Panc1 (cell line): ENCODE measurements around the gene DNAJC10. TPM values are rescaled to one million over a fixed set of nuclear protein-coding genes. Genes with fewer than 3 reads are reported as not detected.

Experiments
- ATAC-seq: fragments of 200-7000 bp; cut with Tn5 transposase; 2 replicates; pipeline ENCODE4 v1.9.1; 2020; ENCODE audit warnings: mild to moderate bottlenecking, moderate library complexity
- BruUV-seq: library from RNA; stranded (reverse); fragments of 400-500 nt; replicated peaks from 2 replicates; lab custom pipeline; 2021; lab: Mats Ljungman, UMichigan
- CTCF ChIA-PET: fragments of 300-600 bp; sonication (Branson Sonifier 250); formaldehyde crosslinking; loops from one replicate; lab custom pipeline; 2022; ENCODE audit warnings: antibody characterized with exemption; lab: Charles Lee
- POLR2A ChIA-PET: fragments of 300-600 bp; sonication (Branson Sonifier 250); formaldehyde crosslinking; loops from one replicate; lab custom pipeline; 2022; ENCODE audit warnings: antibody characterized with exemption; lab: Charles Lee
- DNase-seq: peaks from one replicate; pipeline ENCODE4 v3.0.0-alpha.2; 2010; ENCODE audit warnings: low read depth, low spot score
- H3K27ac ChIP-seq: 2 replicates; pipeline ENCODE4 v1.5.1; 2011; ENCODE audit warnings: mild to moderate bottlenecking, low read length, inconsistent platforms
- H3K27me3 ChIP-seq: fragments of 200-500 bp; sonication (Bioruptor generic); 2 replicates; pipeline ENCODE4 v1.6.0; 2014; ENCODE audit warnings: low read length, inconsistent platforms; ENCODE audit not compliant: control insufficient read depth, insufficient read depth
- H3K36me3 ChIP-seq: fragments of 200-500 bp; sonication (Bioruptor generic); 2 replicates; pipeline ENCODE4 v1.5.1; 2014; ENCODE audit warnings: inconsistent platforms, mild to moderate bottlenecking, low read length, moderate library complexity; ENCODE audit not compliant: control insufficient read depth, insufficient read depth
- H3K4me1 ChIP-seq: 2 replicates; pipeline ENCODE4 v1.5.1; 2011; ENCODE audit warnings: inconsistent platforms, mild to moderate bottlenecking, low read length, moderate library complexity; ENCODE audit not compliant: control insufficient read depth, insufficient read depth
- H3K4me3 ChIP-seq, 2 experiments: 2 replicates each; pipeline ENCODE4 v1.5.1; 2011 to 2012; ENCODE audit warnings: low read depth in 2 of 2, low read length in 2 of 2, mild to moderate bottlenecking in 2 of 2, inconsistent platforms in 1 of 2, moderate library complexity in 1 of 2
- H3K9me3 ChIP-seq: fragments of 200-500 bp; sonication (Bioruptor generic); 2 replicates; pipeline ENCODE4 v1.5.1; 2014; ENCODE audit warnings: low read depth, mild to moderate bottlenecking, inconsistent platforms, low read length, moderate library complexity; ENCODE audit not compliant: control insufficient read depth, insufficient read depth
- CTCF ChIP-seq: fragments of 450-650 bp; IDR thresholded peaks from 2 replicates; pipeline ENCODE4 v1.5.1; 2017; ENCODE audit warnings: mild to moderate bottlenecking
- POLR2AphosphoS5 ChIP-seq: IDR thresholded peaks from 2 replicates; pipeline ENCODE4 v1.6.1; 2012; ENCODE audit warnings: mild to moderate bottlenecking, low read depth, low read length, moderate library complexity
- REST ChIP-seq, 2 experiments: IDR thresholded peaks; 2 replicates each; pipeline ENCODE4 v1.6.1; 2011 to 2012; ENCODE audit warnings: low read depth in 2 of 2, control low read depth in 1 of 2, low read length in 1 of 2, mild to moderate bottlenecking in 1 of 2, moderate library complexity in 1 of 2; ENCODE audit not compliant: insufficient read depth in 1 of 2
- SIN3A ChIP-seq: IDR thresholded peaks from 2 replicates; pipeline ENCODE4 v1.6.1; 2012; ENCODE audit warnings: low read depth, mild to moderate bottlenecking, low read length, moderate library complexity, borderline replicate concordance; ENCODE audit not compliant: insufficient read depth
- TCF7L2 ChIP-seq: IDR thresholded peaks from 2 replicates; pipeline ENCODE4 v1.6.1; 2011; ENCODE audit warnings: mild to moderate bottlenecking, low read depth, low read length, inconsistent platforms
- in situ Hi-C: cut with HindIII; loops from 2 replicates; pipeline ENCODE4 v1.10.0; 2016; ENCODE audit warnings: low sequenced_read_pairs, low pct_unique_long_range_greater_than_20kb
- intact Hi-C: fragments of 100-400 bp; cut with micrococcal nuclease; formaldehyde crosslinking; loops from one replicate; pipeline ENCODE4 v1.10.0; 2022; ENCODE audit not compliant: unreplicated experiment
- total RNA-seq: library from RNA; stranded (reverse); gene quantifications from one replicate; pipeline ENCODE4 v1.2.1, GENCODE V29; 2021; ENCODE audit not compliant: unreplicated experiment

The DNAJC10 gene
- total RNA-seq, 1 experiment from 2014 or later, result 122 TPM

- Histone ChIP-seq H3K9me3 (no peaks in the 10 kb centered on the region), H3K4me3 (peak overlapping the region; percentile 96; a peak in 3 of 4 replicates), H3K4me1 (peaks cover 14% of the 10 kb centered on the region; the same call in 1 of the 2 replicates), H3K27ac (no peak overlapping the region; the same call in 1 of the 2 replicates), H3K36me3 (peaks cover 19% of the 10 kb centered on the region; the same call in 1 of the 2 replicates), H3K27me3 (no peaks in the 10 kb centered on the region)
- ATAC-seq, result no peak
- POLR2A ChIA-PET, result interaction anchor here (0.6 kb wide), 1 partner anchor 35 kb away, joined by 4 read pairs; no protein-coding TSS in a partner anchor
- CTCF ChIA-PET, result no interaction called here
- in situ Hi-C loops (no loop called here), intact Hi-C loops (no loop called here)
- BruUV-seq, result TSS peak; percentile 69
- TF ChIP-seq REST (IDR thresholded peaks at IDR 0.05; ENCODE audit: insufficient read depth in 1 of 2, low read depth in 2 of 2, low read length in 1 of 2), result no peak
- no peak for TF ChIP-seq CTCF
- TF ChIP-seq TCF7L2, result no peak
- no peak for TF ChIP-seq POLR2AphosphoS5
- no peak for TF ChIP-seq SIN3A
- no peak for DNase-seq
Observed at GRCh38 chr2:182717416-182717815, 1.4 kb downstream of the DNAJC10 start.

GRCh38 chr2:182717816-182718215 lies 1.8 kb downstream of the DNAJC10 start:
- Histone ChIP-seq H3K27ac (no peak overlapping the region), H3K4me3 (no peak overlapping the region; a peak in 2 of 4 replicates)

More at GRCh38 chr2:182717816-182718215, 1.8 kb downstream of the DNAJC10 start:
- Histone ChIP-seq H3K9me3 (no peaks in the 10 kb centered on the region), H3K36me3 (peaks cover 19% of the 10 kb centered on the region; the same call in 1 of the 2 replicates), H3K27me3 (no peaks in the 10 kb centered on the region), H3K4me1 (peaks cover 14% of the 10 kb centered on the region; the same call in 1 of the 2 replicates)
- intact Hi-C loops, result no loop called here
- CTCF ChIA-PET, result no interaction called here
- TF ChIP-seq CTCF, result no peak
- POLR2A ChIA-PET, result no interaction called here
- DNase-seq (no peak), ATAC-seq (no peak)
- in situ Hi-C loops, result no loop called here
- no TSS peak for BruUV-seq
